CD8-positive, alpha-beta memory T cell (primary cell): ENCODE measurements around the gene ELOVL3. TPM values are rescaled to one million over a fixed set of nuclear protein-coding genes. Genes with fewer than 3 reads are reported as not detected.

ENCODE experiments used
- CTCF ChIA-PET: fragments of 350-600 bp; sonication (Branson Sonifier 250); formaldehyde crosslinking; loops from one replicate; lab custom pipeline; 2021; ENCODE audit warnings: antibody characterized with exemption; lab: Charles Lee
- POLR2A ChIA-PET: fragments of 350-600 bp; sonication (Branson Sonifier 250); formaldehyde crosslinking; loops from one replicate; lab custom pipeline; 2021; ENCODE audit warnings: antibody characterized with exemption; lab: Charles Lee
- DNase-seq, 5 donors: peaks; one replicate each; pipeline versions ENCODE4 v3.0.0 to v3.0.0-alpha.2; 2020 to 2022; ENCODE audit warnings: mixed read lengths in 1 of 5
- H3K27ac ChIP-seq: one replicate; pipeline ENCODE4 v1.7.0; 2013; ENCODE audit warnings: low read depth, mild to moderate bottlenecking, low read length, moderate library complexity
- H3K27me3 ChIP-seq: 2 replicates; pipeline ENCODE4 v1.7.0; 2013; ENCODE audit warnings: low read length, mild to moderate bottlenecking; ENCODE audit not compliant: insufficient read depth, poor library complexity, severe bottlenecking
- H3K36me3 ChIP-seq: 2 replicates; pipeline ENCODE4 v1.7.0; 2013; ENCODE audit warnings: mild to moderate bottlenecking, low read length, moderate library complexity; ENCODE audit not compliant: insufficient read depth
- H3K4me1 ChIP-seq: 2 replicates; pipeline ENCODE4 v1.7.0; 2013; ENCODE audit warnings: mild to moderate bottlenecking, low read length, moderate library complexity; ENCODE audit not compliant: insufficient read depth
- H3K4me3 ChIP-seq: 2 replicates; pipeline ENCODE4 v1.7.0; 2013; ENCODE audit warnings: mild to moderate bottlenecking, low read length
- H3K9me3 ChIP-seq: 2 replicates; pipeline ENCODE4 v1.7.0; 2013; ENCODE audit warnings: mild to moderate bottlenecking, low read length
- H3K27ac Mint-ChIP-seq, 8 donors: one replicate each; pipeline ENCODE4 v1.8.0; 2020 to 2021; ENCODE audit warnings: mixed read lengths in 8 of 8, mild to moderate bottlenecking in 6 of 8, inconsistent platforms in 3 of 8, moderate library complexity in 3 of 8
- H3K27me3 Mint-ChIP-seq, 2 donors: one replicate each; pipeline ENCODE4 v1.8.0; 2020 to 2021; ENCODE audit warnings: mixed read lengths in 2 of 2, mild to moderate bottlenecking in 1 of 2, moderate library complexity in 1 of 2
- H3K36me3 Mint-ChIP-seq, 3 donors: one replicate each; pipeline ENCODE4 v1.8.0; 2020 to 2021; ENCODE audit warnings: mixed read lengths in 3 of 3, inconsistent platforms in 1 of 3, mild to moderate bottlenecking in 1 of 3
- H3K4me1 Mint-ChIP-seq, 3 donors: one replicate each; pipeline ENCODE4 v1.8.0; 2020 to 2021; ENCODE audit warnings: mixed read lengths in 3 of 3, inconsistent platforms in 1 of 3, mild to moderate bottlenecking in 1 of 3
- H3K4me3 Mint-ChIP-seq, 7 donors: one replicate each; pipeline ENCODE4 v1.8.0; 2020 to 2021; ENCODE audit warnings: mixed read lengths in 7 of 7, mild to moderate bottlenecking in 6 of 7, moderate library complexity in 4 of 7, inconsistent platforms in 2 of 7
- H3K9me3 Mint-ChIP-seq, 5 donors: one replicate each; pipeline ENCODE4 v1.8.0; 2020 to 2022; ENCODE audit warnings: mixed read lengths in 5 of 5, mild to moderate bottlenecking in 3 of 5, moderate library complexity in 2 of 5, inconsistent platforms in 1 of 5
- polyA plus RNA-seq: library from polyadenylated mRNA; unstranded; fragments of 300-500 nt; fragmentation: Illumina TruSeq; gene quantifications from one replicate; pipeline ENCODE4 v1.2.3, GENCODE V29; 2021
- total RNA-seq, 2 experiments: library from RNA; stranded (reverse); gene quantifications; one replicate each; pipeline ENCODE4 v1.2.3, GENCODE V29; 2021

Gene ELOVL3
- total and polyA plus RNA-seq, 3 experiments from 2014 or later, result not detected

DNA sequence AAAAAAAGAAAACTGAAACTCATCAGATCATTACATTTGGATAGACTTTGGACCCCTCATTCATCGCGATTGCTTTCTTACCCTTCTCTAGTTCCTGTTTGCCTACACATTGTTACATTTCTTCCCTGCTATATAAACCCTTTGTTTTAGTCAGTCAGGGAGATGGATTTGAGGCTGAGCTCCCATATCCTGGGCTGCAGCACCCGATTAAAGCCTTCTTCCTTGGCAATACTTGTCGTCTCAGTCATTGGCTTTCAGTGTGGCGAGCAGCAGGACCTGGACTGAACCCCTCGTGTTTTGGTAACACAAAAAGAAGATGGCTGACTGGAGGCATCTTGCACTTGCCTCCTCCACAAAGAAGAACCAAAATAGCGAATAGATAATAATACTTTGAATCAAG lies 34.1 kb upstream of the ELOVL3 start:
- H3K36me3 Mint-ChIP-seq, result peaks cover 0 to 9% (median 0%) of the 10 kb centered on the region in 3 donors
- Histone ChIP-seq H3K27me3 (no peaks in the 10 kb centered on the region), H3K4me1 (peaks cover 17% of the 10 kb centered on the region), H3K4me3 (no peak overlapping the region), H3K27ac (no peak overlapping the region), H3K9me3 (no peaks in the 10 kb centered on the region), H3K36me3 (no peaks in the 10 kb centered on the region)
- H3K9me3 Mint-ChIP-seq, result peaks cover 0 to 2% (median 0%) of the 10 kb centered on the region in 5 donors
- H3K27ac Mint-ChIP-seq, result no peak overlapping the region
- peaks cover 10 to 14% (median 13%) of the 10 kb centered on the region in 3 donors for H3K4me1 Mint-ChIP-seq
- CTCF ChIA-PET, result no interaction called here
- H3K4me3 Mint-ChIP-seq, result no peak overlapping the region
- POLR2A ChIA-PET, result no interaction called here
- DNase-seq, result no peak
- peaks cover 0 to 2% of the 10 kb centered on the region in 2 donors for H3K27me3 Mint-ChIP-seq

DNA sequence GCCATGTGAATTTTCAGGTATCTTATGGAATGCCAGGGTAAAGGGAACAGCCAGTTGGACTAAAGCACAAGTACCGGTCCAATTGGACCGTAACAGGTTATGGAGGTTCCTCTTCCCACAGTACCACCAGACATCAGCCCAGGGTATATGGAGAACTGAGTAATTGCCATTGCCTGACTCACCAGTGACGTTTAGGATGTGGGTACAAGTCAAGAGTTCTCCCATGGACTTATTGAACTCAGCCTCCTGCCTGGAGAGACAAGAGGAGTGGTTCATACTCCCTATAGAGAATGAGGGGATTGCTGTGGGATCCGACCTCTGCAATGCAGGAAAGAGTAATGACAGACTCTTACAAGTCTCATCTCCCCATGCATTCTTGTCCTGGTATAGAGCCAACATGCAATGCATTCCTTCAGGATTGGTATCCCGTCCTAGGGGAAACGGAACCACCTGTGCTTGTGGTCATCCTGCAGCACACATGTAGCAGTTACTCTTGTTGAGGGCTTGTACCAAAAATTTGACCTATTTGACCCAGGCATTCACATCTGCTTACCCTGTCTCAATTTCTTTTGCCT lies 30.7 kb upstream of the ELOVL3 start:
- POLR2A ChIA-PET, result no interaction called here
- no peak for DNase-seq
- peaks cover 0 to 9% (median 0%) of the 10 kb centered on the region in 3 donors for H3K36me3 Mint-ChIP-seq
- Histone ChIP-seq H3K27me3 (no peaks in the 10 kb centered on the region), H3K4me3 (no peak overlapping the region), H3K9me3 (no peaks in the 10 kb centered on the region), H3K27ac (no peak overlapping the region), H3K36me3 (no peaks in the 10 kb centered on the region), H3K4me1 (no peaks in the 10 kb centered on the region)
- no peak overlapping the region for H3K27ac Mint-ChIP-seq
- no peak overlapping the region for H3K4me3 Mint-ChIP-seq
- CTCF ChIA-PET, result no interaction called here
- peaks cover 0 to 2% (median 0%) of the 10 kb centered on the region in 5 donors for H3K9me3 Mint-ChIP-seq
- peaks cover 2 to 9% of the 10 kb centered on the region in 2 donors for H3K27me3 Mint-ChIP-seq
- no peaks in the 10 kb centered on the region for H3K4me1 Mint-ChIP-seq

- Histone ChIP-seq H3K4me1 (no peaks in the 10 kb centered on the region), H3K4me3 (no peak overlapping the region), H3K27me3 (no peaks in the 10 kb centered on the region), H3K27ac (no peak overlapping the region), H3K36me3 (no peaks in the 10 kb centered on the region), H3K9me3 (no peaks in the 10 kb centered on the region)
- Mint-ChIP-seq H3K27me3 (peaks cover 2 to 16% of the 10 kb centered on the region in 2 donors), H3K27ac (no peak overlapping the region), H3K4me3 (no peak overlapping the region), H3K9me3 (peaks cover 0 to 1% (median 0%) of the 10 kb centered on the region in 5 donors), H3K36me3 (peaks cover 0 to 2% (median 0%) of the 10 kb centered on the region in 3 donors), H3K4me1 (no peaks in the 10 kb centered on the region)
- ChIA-PET POLR2A (no interaction called here), CTCF (no interaction called here)
- no peak for DNase-seq
Measured at GRCh38 chr10:102196893-102197292, 29.2 kb upstream of the ELOVL3 start.

DNA sequence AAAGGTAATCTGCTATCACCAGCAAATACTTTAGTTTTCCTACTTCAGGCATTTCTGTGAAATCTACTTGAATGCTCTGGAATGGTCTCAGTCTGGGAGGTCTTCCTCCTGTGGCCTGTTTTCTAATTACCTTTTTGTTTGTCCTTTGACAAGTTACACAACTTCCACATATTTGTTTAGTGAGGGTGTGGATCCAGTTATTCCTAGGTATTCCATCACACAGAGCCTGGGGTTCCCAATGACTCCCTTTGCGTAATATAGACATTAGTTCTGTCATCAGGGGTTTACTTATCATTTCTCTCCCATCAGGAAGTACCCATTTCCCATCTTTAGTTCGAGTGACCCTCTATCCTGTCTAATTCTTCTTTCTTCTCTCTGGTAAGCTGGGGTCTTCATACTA lies 28.1 kb upstream of the ELOVL3 start:
- Mint-ChIP-seq H3K27me3 (peaks cover 2 to 25% of the 10 kb centered on the region in 2 donors), H3K27ac (no peak overlapping the region), H3K36me3 (peaks cover 0 to under 1% (median 0%) of the 10 kb centered on the region in 3 donors), H3K9me3 (no peaks in the 10 kb centered on the region), H3K4me1 (no peaks in the 10 kb centered on the region), H3K4me3 (no peak overlapping the region)
- Histone ChIP-seq H3K27ac (no peak overlapping the region), H3K27me3 (no peaks in the 10 kb centered on the region), H3K4me3 (no peak overlapping the region), H3K36me3 (no peaks in the 10 kb centered on the region), H3K4me1 (no peaks in the 10 kb centered on the region), H3K9me3 (no peaks in the 10 kb centered on the region)
- CTCF ChIA-PET, result no interaction called here
- no peak for DNase-seq
- POLR2A ChIA-PET, result no interaction called here

- no peaks in the 10 kb centered on the region for H3K9me3 ChIP-seq
- no peaks in the 10 kb centered on the region for H3K4me1 Mint-ChIP-seq
- peaks cover 0 to 9% (median 2%) of the 10 kb centered on the region in 5 donors for H3K9me3 Mint-ChIP-seq
- H3K4me1 ChIP-seq, result no peaks in the 10 kb centered on the region
- H3K27ac ChIP-seq, result no peak overlapping the region
- CTCF ChIA-PET, result interaction anchor here (1.4 to 2.4 kb wide), 2 partner anchors 13 to 30 kb away, joined by 4 to 10 read pairs; no protein-coding TSS in a partner anchor
- DNase-seq, result no peak
- POLR2A ChIA-PET, result no interaction called here
- H3K4me3 Mint-ChIP-seq, result no peak overlapping the region
- no peak overlapping the region for H3K27ac Mint-ChIP-seq
- peaks cover 0 to 8% (median 0%) of the 10 kb centered on the region in 3 donors for H3K36me3 Mint-ChIP-seq
- no peaks in the 10 kb centered on the region for H3K27me3 ChIP-seq
- H3K27me3 Mint-ChIP-seq, result peaks cover 2 to 26% of the 10 kb centered on the region in 2 donors
- H3K36me3 ChIP-seq, result no peaks in the 10 kb centered on the region
- H3K4me3 ChIP-seq, result no peak overlapping the region
Measured at GRCh38 chr10:102200751-102201640, 25.1 kb upstream of the ELOVL3 start.

GRCh38 chr10:102202386-102202785 lies 23.7 kb upstream of the ELOVL3 start:
- ChIA-PET CTCF (no interaction called here), POLR2A (no interaction called here)
- no peak for DNase-seq
- Histone ChIP-seq H3K4me1 (no peaks in the 10 kb centered on the region), H3K27ac (no peak overlapping the region), H3K36me3 (no peaks in the 10 kb centered on the region), H3K27me3 (no peaks in the 10 kb centered on the region), H3K4me3 (no peak overlapping the region), H3K9me3 (no peaks in the 10 kb centered on the region)
- H3K9me3 Mint-ChIP-seq, result peaks cover 0 to 9% (median 2%) of the 10 kb centered on the region in 5 donors
- H3K27ac Mint-ChIP-seq, result no peak overlapping the region
- H3K36me3 Mint-ChIP-seq, result peaks cover 0 to 8% (median 0%) of the 10 kb centered on the region in 3 donors
- H3K4me1 Mint-ChIP-seq, result no peaks in the 10 kb centered on the region
- peaks cover 2 to 21% of the 10 kb centered on the region in 2 donors for H3K27me3 Mint-ChIP-seq
- H3K4me3 Mint-ChIP-seq, result no peak overlapping the region

DNA sequence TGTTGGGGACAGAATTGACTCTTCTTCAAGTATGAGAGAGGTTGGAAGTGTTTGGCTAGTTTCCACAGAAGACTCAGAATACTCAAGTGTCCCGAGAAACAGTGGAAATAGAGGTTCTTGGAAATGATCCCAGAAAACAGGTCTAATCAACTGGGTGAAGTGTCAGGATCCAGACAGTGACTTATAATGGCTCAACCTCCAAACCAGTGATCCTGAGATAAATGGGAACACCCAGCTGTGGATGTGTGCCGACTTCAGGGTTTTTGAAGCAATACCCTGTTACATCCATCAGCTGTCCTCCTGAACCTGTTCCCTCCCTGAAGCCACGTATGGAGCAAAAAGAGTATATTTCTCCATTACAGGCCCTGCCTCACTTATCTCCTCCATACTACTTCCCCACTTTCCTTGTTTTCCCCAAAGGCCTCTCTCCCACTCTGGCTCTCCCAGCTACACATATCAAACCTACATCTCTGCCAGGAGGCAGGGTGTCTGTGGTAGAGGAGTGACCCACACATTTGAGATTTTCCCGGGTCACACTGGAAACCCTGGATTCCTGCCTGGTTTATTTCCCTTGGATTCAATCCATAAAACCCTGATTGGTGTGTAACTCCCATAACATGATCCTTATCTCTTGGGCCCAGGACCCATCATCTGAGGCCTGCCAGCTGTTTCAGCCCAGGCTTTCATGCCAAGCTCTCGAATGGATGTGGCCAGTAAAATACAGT lies 17.6 kb upstream of the ELOVL3 start:
- Histone ChIP-seq H3K27me3 (no peaks in the 10 kb centered on the region), H3K4me3 (no peak overlapping the region), H3K9me3 (no peaks in the 10 kb centered on the region), H3K27ac (no peak overlapping the region), H3K4me1 (no peaks in the 10 kb centered on the region), H3K36me3 (no peaks in the 10 kb centered on the region)
- POLR2A ChIA-PET, result no interaction called here
- H3K9me3 Mint-ChIP-seq, result peaks cover 0 to 9% (median 2%) of the 10 kb centered on the region in 5 donors
- no peaks in the 10 kb centered on the region for H3K4me1 Mint-ChIP-seq
- peaks cover 0 to 6% of the 10 kb centered on the region in 2 donors for H3K27me3 Mint-ChIP-seq
- peaks cover 0 to 4% (median 0%) of the 10 kb centered on the region in 3 donors for H3K36me3 Mint-ChIP-seq
- H3K27ac Mint-ChIP-seq, result no peak overlapping the region
- H3K4me3 Mint-ChIP-seq, result no peak overlapping the region
- no peak for DNase-seq
- CTCF ChIA-PET, result interaction anchor here (1.3 kb wide), 1 partner anchor 21 kb away, joined by 6 read pairs; no protein-coding TSS in a partner anchor
